Dermis microvascular lymphatic vessel endothelial cell (primary cell): Measurements from ENCODE around the gene ALMS1. TPM values are rescaled to one million over a fixed set of nuclear protein-coding genes. Genes with fewer than 3 reads are reported as not detected.
"Not testable (repeated sequence)": the region's sequence is repeated elsewhere in the genome, so short reads cannot be mapped to it uniquely, and the experiment has no call there.

Experiments used
- DNase-seq, 2 donors: peaks; one replicate each; pipeline versions ENCODE4 v3.0.0 to v3.0.0-alpha.2; 2010; ENCODE audit warnings: low read depth in 2 of 2
- total RNA-seq: library from RNA; depleted of rRNA; stranded (reverse); fragments of >200 nt; gene quantifications from 2 replicates; pipeline ENCODE4 v1.2.1, GENCODE V29; 2014

The ALMS1 gene
- total RNA-seq, 1 donor from 2014 or later, result 4.4 TPM

DNA sequence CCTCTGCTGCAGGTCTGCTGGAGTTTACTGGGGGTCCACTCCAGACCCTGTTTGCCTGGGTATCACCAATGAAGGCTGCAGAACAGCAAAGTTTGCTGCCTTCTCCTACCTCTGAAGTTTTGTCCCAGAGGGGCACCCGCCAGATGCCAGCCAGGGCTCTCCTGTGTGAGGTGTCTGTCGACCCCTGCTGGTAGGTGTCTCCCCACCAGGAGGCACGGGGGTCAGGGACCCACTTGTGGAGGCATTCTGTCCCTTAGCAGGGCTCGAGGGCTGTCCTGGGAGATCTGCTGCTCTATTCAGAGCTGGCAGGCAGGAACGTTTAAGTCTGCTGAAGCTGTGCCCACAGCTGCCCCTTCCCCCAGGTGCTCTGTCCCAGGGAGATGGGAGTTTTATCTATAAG lies 124.8 kb downstream of the ALMS1 start:
- not testable (repeated sequence) for DNase-seq

DNA sequence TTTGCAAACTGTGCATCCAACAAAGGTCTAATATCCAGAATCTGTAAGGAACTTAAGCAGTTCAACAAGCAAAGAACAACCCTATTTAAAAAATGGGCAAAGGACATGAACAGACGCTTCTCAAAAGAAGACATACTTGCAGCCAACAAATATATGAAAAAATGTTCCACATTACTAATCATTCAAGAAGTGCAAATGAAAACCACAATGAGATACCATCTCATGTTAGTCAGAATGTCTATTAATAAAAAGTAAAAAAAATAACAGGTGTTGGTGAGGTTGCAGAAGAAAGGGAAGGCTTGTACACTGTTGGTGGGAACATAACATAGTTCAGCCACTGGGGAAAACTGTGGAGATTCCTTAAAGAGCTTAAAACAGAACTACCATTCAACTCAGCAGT lies 130.4 kb downstream of the ALMS1 start:
- DNase-seq, result no peak

DNA sequence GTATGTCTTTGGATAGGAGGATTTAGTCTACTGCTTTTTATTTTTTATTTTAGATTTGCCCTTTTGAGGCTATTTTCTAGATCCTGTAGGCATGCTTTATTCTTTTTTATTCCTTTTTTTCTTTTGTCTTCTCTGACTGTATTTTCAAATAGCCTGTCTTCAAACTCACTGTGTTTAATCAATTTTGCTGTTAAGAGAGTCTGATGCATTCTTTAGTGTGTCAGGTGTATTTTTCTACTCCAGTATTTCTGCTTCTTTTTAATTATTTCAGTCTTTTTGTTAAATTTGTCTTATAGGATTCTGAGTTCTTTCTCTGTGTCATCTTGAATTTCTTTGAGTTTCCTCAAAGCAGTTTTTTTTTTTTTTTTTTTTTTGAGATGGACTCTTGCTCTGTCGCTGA lies 143.1 kb downstream of the ALMS1 start:
- DNase-seq, result no peak

DNA sequence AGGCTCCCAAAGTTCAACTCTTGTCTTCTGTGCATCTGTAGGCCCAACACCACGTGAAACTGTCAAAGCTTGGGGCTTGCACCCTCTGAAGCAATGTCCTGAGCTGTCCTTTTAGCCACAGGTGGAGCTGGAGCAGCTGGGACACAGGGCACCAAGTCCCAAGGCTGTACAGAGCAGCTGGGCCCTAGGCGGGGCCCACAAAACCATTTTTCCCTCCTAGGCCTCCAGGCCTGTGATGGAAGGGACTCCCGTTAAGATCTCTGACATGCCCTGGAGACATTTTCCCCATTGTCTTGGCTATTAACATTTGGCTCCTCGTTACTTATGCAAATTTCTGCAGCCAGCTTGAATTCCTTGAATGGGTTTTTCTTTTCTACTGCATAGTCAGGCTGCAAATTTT lies 145.1 kb downstream of the ALMS1 start:
- not testable (repeated sequence) for DNase-seq

DNA sequence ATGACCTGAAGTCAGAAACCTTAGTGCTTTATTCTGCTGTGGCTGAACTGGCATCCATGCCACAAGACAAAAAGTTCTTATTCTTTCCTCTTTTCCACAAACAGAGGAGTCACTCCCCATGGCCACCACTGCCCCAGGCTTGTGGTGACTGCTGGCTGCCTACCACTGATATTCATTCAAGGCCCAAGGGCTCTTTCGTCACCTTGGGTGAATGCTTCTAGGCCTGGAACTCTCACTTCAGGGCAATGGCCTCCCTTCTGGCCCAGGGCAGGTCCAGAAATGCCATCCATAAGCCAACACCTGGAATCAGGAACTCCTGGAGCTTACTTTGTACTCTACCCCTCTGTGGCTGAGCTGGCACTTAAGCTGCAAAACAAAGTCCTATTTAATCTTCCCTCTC lies 146.7 kb downstream of the ALMS1 start:
- DNase-seq, result no peak

DNA sequence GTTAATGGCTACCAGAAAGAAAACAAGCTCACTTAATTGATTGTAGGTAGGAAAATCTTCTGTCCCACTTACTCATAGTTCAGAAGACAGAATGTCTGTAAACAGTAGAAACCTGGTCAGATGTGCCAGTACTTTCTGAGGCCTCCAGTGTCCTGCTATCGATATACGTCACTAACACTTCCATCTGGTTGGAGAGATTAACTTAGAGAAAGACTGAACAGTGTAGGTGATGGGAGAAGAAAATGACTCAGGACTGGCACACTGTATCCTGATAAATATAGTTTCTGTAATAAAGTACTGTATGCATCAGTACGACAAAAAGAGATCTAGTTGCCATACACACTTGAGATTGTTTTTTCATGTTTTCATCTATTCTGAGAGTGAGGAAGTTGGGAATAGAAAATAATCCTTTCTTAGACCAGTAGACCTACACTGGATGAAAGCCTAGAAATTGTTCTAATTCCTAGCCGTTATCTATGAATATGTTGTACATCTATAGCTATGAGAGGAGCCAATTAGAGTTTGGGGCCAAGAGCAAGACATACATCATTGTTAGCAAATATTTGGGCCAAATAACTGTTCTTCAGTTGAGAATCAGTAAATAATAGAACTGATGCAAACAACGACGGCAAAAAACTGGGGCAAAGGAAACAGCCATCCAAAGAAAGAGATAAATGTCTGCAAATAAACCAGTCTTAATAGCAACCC lies 150.7 kb downstream of the ALMS1 start:
- no peak for DNase-seq

DNA sequence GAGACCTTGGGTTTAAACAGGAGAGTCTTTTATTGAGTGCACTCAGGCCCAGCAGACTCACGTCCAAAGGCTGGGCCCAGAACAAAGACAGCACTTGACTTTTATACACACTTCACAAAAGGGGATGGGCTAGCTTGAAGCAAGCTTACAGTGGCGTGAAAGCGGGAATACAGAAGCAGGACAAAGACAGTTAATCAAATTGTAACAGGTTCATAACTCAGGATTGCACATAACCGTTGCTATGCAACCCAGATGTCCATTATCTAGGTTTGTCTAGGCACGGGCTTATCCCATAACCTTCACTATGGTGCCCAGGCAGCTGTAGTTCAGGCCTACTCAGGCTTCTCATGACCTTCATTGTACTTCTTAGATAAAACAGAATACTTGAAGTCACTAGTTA lies 175.2 kb downstream of the ALMS1 start:
- not testable (repeated sequence) for DNase-seq

DNA sequence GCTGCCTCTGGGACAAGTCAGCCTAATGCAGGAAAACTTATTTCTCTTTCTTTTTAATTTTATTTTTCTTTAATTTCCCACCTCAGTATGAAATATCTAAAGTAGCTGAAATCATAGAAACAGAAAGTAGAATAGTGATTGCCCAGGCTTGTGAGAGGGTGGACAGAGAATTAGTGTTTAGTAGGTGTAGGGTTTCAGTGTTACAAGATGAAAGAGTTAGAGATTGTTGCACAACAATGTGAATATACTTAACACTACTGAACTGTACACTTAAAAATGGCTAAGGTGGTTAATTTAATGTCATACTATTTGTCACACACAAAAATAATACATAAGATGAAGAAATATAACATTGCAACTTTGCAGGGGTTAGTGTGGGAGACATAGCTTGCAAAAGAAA lies 175.8 kb downstream of the ALMS1 start:
- DNase-seq, result no peak

DNA sequence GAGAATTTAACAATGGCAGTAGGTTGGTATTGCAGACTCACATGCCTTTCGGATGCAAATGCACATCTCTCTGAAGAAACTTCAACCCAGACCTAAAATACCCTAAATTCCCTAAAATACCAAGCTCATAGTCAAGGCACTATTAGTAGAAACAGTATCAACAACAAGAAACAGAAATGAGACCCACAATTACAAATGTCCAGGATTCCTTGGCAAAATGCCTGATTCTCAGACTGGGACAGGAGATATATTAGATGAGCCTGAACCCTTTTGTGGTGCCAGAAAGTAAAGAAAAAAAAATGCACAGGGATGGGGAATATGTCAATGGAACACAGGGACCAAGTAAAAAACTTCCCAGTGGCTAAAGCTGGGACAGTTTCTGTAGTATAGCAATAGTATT lies 179.3 kb downstream of the ALMS1 start:
- no peak for DNase-seq

DNA sequence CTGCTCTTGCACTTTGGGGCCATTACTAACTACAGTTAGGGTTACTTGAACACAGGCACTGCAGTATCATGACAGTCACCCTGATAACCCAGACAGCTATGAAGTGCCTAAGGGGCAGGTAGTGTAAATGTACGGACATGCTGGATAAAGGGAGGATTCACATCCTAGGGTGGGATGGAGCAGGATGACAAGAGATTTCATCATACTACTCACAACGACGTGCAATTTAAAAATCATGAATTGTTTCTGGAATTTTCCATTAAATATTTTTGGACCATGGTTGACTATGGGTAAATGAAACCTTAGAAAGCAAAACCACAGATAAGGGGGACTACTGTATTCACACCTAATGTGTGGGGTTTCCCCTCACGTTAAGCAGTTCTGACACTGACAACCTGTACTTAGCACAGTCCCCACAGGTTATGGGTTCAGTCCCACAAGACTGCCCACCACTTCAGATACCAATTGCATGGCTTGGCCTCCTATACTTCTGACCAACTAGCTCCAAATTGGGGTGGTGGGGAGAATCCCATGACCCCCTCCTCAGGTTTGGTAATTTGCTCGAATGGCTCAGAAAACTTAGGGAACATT lies 180.7 kb downstream of the ALMS1 start:
- no peak for DNase-seq

DNA sequence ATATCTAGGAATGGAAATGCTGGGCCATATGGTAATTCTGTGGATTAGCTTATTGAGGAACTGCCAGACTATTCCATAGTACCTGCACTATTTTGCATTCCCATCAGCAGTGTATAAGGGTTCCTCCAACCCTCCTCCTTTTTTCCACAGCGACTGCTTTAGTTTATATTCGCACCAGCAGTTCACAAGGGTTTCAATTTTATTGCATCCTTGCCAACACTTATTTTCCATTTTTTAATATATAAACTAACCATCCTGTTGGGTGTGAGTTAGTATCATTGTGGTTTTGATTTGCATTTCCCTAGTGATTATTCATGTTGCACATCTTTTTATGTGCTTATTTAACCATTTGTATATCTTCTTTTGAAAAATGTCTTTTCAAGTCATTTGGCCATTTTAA lies 189.6 kb downstream of the ALMS1 start:
- no peak for DNase-seq

DNA sequence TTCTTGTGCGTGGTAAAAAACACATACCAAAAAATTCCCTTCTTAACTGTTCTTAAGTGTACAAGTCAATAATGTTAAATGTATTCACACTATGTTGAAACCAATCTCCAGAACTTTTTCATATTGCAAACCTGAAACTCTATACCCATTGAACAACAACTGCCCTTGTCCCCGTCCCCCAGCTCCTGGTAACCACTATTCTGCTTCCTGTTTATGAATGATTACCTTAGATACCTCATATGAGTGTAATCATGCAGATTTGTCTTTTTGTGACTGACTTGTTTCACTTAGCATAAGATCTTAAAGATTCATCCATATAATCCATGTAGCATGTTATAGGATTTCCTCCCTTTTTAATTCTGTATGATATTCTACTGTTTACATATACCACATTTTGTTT lies 196.7 kb downstream of the ALMS1 start:
- peak in 1 of 2 donors; percentile 3 for DNase-seq

DNA sequence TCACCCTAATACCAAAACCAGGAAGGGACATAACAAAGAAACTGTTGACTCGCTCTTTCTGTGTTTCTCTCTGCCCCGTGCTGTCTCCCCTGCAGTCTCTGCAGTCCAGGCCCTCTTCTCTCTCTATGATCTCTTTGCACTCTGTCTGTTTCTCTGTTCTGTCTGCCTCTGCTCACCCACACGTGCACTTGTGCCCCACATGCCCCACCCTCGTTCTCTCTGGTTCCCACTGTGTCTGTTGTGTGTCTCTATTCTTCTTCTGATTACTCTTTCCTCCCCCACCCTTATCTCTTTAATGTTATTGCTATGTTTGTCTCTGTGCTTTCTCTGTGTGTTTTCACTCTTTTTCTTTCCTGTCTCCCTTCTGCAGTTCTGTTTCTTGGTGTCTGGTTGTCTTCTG lies 202.5 kb downstream of the ALMS1 start:
- DNase-seq, result no peak

DNA sequence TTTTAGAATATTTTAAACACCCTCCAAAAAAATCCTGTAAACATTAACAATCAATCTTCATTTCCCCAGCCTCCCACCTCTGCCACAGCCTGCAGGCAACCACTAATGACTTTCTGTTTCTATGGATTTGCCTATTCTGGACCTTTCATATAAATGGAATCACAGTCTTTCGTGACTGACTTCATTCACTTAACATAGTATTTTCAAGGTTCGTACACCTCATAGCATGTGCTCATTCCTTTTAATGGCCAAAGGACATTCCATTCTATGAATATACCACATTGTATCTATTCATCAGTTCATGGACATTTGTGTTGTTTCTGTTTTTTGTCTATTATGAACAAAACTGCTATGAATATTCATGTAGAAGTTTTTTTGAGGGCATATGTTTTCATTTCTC lies 208.0 kb downstream of the ALMS1 start:
- DNase-seq, result no peak

DNA sequence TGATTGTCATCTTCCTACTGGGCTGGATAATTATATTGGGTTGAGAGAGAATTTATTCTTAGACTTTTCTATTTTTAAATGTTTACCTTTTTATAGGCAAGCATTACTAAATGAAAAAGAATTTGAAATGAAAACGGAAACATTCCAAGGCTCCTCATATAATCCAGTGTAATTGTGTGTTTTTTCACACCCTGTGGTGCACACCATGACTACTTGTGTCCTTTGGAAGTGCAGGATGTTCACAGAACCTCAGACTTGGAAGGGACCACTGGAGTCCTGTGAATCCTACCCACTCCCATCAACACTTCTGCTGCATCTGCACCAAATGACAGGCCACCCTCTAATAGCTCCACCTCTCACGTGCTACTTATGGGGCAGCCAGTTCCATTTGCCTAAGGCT lies 208.6 kb downstream of the ALMS1 start:
- DNase-seq, result no peak

DNA sequence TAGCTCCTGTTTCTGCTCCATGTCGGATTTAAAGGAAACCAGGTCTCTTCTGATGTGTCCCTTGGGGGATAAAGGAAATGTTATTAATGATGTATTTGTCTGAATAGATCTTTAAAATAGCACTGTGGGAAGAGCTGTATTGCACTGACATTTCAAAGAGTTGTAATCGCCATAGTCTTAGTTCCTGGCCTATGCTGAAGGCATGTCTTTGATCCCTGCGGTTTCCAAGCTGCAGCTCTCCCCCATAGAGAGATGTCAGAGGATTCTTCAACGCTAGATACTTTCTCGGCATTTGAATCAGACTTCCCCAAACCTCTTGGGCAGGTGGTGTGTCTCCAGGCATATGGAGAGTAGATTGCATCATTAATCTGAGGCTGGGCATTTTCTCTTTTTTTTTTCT lies 216.1 kb downstream of the ALMS1 start:
- no peak for DNase-seq

DNA sequence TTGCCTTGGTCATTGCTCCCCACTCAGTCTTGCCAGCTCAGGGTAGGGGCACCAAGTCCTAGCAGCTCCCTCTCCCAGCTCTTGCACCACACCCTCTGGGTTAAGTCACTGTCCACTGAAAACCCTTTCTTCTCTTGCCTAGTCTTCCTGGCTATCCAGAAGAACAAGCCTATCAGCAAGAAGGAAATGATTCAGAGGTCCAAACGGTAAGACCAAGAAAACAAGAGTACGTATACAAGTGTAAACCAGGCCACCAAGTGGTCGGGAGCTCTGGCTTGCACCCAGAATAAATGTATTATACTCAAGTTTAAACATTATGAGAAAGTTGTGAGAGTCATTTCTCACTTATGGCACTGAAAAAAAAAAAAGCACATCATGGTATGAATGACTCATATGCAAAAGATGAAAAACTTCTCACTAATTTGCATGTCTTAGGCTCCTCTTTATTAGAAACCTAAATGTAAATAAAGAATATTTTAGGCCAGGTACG lies 217.5 kb downstream of the ALMS1 start:
- peak in 1 of 2 donors; percentile 56 for DNase-seq

DNA sequence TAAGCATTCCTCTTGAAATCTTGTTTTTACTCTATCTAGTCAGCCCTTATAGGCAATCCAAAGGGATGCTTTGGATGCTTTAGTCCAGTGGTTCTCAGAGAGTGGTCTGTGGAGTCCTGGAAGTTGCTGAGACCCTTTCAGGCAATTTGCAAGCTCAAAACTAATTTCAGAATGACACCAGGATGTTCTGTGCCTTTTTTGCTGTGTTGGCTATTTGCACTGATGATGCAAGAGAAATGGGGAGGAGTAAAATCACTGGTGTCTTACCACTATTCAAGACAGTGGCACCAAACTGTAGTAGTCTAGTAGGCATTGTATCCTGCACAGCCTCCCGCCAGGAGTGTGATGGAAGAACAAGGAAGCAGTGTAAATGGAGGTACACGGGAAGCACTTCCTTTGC lies 219.0 kb downstream of the ALMS1 start:
- DNase-seq, result not testable (repeated sequence)

DNA sequence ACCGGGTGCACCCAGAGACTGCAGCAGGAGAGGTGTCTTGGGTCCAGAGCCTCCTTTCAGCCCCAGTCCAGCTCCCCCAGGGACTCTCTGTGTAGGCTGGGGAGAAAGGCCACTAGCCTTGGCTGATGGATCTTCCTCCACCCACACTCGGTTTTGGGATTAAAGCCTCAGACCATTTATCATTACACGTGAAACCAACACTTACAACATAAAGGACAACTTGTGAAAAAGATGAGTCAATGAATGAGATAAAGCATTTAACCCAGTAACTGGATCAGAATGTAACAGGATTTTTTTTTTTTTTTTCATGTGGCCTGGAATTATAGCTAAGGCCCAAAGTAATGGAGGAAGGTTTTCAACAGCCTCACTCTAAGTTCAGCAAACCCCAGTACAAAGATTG lies 224.5 kb downstream of the ALMS1 start:
- no peak for DNase-seq

DNA sequence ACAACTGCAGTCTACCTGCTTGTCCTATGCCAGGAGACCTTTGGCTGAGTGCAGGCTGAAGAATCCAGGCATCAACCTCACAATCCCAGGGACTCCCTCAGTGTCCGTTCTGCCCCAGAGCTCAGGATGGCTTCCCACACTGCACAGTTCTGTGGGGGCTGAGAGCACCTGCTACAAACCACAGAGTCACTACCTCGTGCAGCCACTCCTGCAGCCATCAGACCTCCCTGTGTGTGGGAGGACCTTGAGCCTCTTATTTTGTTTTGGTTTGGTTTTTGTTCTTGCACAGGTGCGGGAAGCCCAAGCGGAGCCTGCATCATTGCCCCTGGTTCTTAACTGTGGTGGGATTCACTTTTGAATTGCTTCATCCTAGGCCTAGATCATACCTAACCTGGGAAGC lies 225.6 kb downstream of the ALMS1 start:
- no peak for DNase-seq

DNA sequence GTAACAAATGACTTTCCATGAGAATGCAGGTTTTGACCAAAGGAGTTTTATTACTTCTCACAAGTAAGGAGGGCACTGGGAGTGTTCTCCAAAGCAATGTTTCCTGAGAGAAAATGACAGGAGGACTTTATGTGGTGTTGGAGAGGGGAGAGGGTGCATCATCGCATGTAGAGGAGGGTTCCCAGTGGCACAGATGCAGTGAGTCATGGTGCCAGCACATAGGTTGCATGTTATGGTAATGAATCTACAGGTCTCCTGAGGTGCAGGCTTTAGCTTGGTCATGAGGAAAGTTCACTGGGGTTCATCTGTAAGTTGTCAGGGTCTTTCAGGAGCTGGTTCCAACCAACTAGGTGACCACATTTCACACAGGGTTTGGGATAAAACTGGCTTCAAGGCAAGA lies 226.2 kb downstream of the ALMS1 start:
- no peak for DNase-seq

DNA sequence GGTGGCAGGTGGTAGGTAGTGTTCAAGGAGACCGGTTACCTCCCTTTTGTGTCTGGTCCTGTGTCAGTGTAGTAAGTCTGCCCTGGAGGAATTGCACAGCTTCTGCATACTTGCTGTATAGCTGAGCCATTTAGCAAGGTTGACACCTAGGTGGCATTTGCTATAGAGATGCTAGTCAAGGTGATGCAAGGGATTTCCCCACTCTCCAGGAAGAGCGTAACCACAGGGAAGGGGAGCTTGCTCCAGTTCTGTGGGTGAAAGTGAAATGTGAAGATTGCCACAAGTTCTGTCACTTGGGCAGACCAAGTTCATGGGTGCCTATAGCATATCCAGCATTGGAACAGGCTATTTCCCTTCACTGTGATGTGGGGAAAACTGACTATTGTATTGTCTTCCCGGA lies 228.5 kb downstream of the ALMS1 start:
- no peak for DNase-seq

DNA sequence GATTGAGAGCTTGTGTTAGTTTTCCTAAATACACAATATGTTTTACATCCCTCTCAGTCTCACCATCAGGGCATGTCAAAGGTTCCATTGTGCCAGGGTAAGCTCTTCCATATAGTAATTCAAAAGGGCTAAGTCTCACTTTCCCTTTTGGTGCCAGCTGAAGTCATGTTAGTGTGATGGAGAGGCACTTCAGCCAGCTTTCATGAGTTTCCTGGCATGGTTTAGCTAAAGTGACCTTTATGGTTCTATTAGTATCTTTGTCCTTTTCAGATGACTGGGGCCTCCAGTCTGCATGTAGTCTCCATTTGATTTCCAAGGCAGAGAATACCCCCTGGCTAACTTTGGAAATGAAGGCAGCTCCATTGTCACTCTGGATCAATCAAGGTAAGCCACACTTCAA lies 229.4 kb downstream of the ALMS1 start:
- DNase-seq, result no peak
